CD4-positive, CD25-positive, alpha-beta regulatory T cell (primary cell): ENCODE measurements around the gene RHOD. TPM values are rescaled to one million over a fixed set of nuclear protein-coding genes. Genes with fewer than 3 reads are reported as not detected.

ENCODE experiments used
- ATAC-seq, 2 donors: fragments of 150-1000 bp; cut with Tn5 transposase; one replicate each; pipeline ENCODE4 v1.10.0; 2021; ENCODE audit warnings: low read depth in 2 of 2, moderate number of reproducible peaks in 2 of 2, moderate library complexity in 1 of 2
- DNase-seq, 3 donors: peaks; one replicate each; pipeline versions ENCODE4 v3.0.0 to v3.0.0-alpha.2; 2012 to 2022; ENCODE audit warnings: mixed read lengths in 1 of 3
- H3K27ac ChIP-seq: one replicate; pipeline ENCODE4 v1.7.0; 2013; ENCODE audit warnings: mild to moderate bottlenecking, low read length; ENCODE audit not compliant: insufficient read depth, poor library complexity, severe bottlenecking
- H3K27me3 ChIP-seq: one replicate; pipeline ENCODE4 v1.7.0; 2013; ENCODE audit warnings: low read length; ENCODE audit not compliant: control insufficient read depth, insufficient read depth
- H3K36me3 ChIP-seq: one replicate; pipeline ENCODE4 v1.7.0; 2013; ENCODE audit warnings: mild to moderate bottlenecking, low read length, moderate library complexity; ENCODE audit not compliant: control insufficient read depth, insufficient read depth
- H3K4me1 ChIP-seq: 2 replicates; pipeline ENCODE4 v1.7.0; 2013; ENCODE audit warnings: mild to moderate bottlenecking, low read length; ENCODE audit not compliant: insufficient read depth, control insufficient read depth, poor library complexity, severe bottlenecking
- H3K4me3 ChIP-seq: one replicate; pipeline ENCODE4 v1.7.0; 2013; ENCODE audit warnings: low read depth, mild to moderate bottlenecking, low read length, moderate library complexity
- H3K9me3 ChIP-seq, 2 experiments: 1 replicate in 1 of 2; 2 replicates in 1 of 2; pipeline ENCODE4 v1.7.0; 2013; ENCODE audit warnings: low read length in 2 of 2, mild to moderate bottlenecking in 1 of 2, moderate library complexity in 1 of 2; ENCODE audit not compliant: control insufficient read depth in 2 of 2
- H3K27ac Mint-ChIP-seq, 3 donors: one replicate each; pipeline ENCODE4 v1.8.0; 2020 to 2022; ENCODE audit warnings: mild to moderate bottlenecking in 3 of 3, mixed read lengths in 3 of 3, moderate library complexity in 2 of 3
- H3K27me3 Mint-ChIP-seq: one replicate; pipeline ENCODE4 v1.8.0; 2022; ENCODE audit warnings: mild to moderate bottlenecking, mixed read lengths
- H3K36me3 Mint-ChIP-seq: one replicate; pipeline ENCODE4 v1.8.0; 2020; ENCODE audit warnings: mixed read lengths
- H3K4me1 Mint-ChIP-seq, 4 donors: one replicate each; pipeline ENCODE4 v1.8.0; 2020 to 2022; ENCODE audit warnings: mixed read lengths in 4 of 4, mild to moderate bottlenecking in 1 of 4
- H3K4me3 Mint-ChIP-seq, 4 donors: one replicate each; pipeline ENCODE4 v1.8.0; 2020 to 2022; ENCODE audit warnings: mild to moderate bottlenecking in 4 of 4, mixed read lengths in 4 of 4, moderate library complexity in 3 of 4
- H3K9me3 Mint-ChIP-seq, 7 donors: one replicate each; pipeline ENCODE4 v1.8.0; 2020 to 2022; ENCODE audit warnings: mixed read lengths in 7 of 7, mild to moderate bottlenecking in 3 of 7, moderate library complexity in 2 of 7
- polyA plus RNA-seq, 4 donors: library from polyadenylated mRNA; unstranded; fragments of 300-500 nt; fragmentation: Illumina TruSeq; gene quantifications; one replicate each; pipeline ENCODE4 v1.2.3, GENCODE V29; 2021
- total RNA-seq: library from RNA; stranded (reverse); gene quantifications from one replicate; pipeline ENCODE4 v1.2.3, GENCODE V29; 2022

Gene RHOD
- total and polyA plus RNA-seq, 5 donors from 2014 or later: 0.63 to 0.78 (median 0.72) TPM; not detected in 2

GRCh38 chr11:67111261-67111660 lies 54.6 kb downstream of the RHOD start:
- Mint-ChIP-seq H3K27ac (no peak overlapping the region), H3K4me3 (no peak overlapping the region), H3K9me3 (peaks cover 0 to 1% (median 0%) of the 10 kb centered on the region in 7 donors), H3K27me3 (peaks cover 11% of the 10 kb centered on the region), H3K4me1 (peaks cover 0 to 12% (median under 1%) of the 10 kb centered on the region in 4 donors), H3K36me3 (no peaks in the 10 kb centered on the region)
- ATAC-seq (no peak), DNase-seq (no peak)
- H3K27me3 ChIP-seq: peaks cover 2% of the 10 kb centered on the region
- H3K9me3 ChIP-seq: no peaks in the 10 kb centered on the region
- no peak overlapping the region for H3K4me3 ChIP-seq
- no peaks in the 10 kb centered on the region for H3K36me3 ChIP-seq
- peaks cover 6% of the 10 kb centered on the region for H3K4me1 ChIP-seq
- no peak overlapping the region for H3K27ac ChIP-seq

GRCh38 chr11:67113231-67113721 lies 56.6 kb downstream of the RHOD start:
- DNase-seq (peak in 1 of 3 donors; percentile 40), ATAC-seq (peak; percentile 15 to 21)
- Histone ChIP-seq H3K4me1 (peaks cover 14% of the 10 kb centered on the region), H3K4me3 (no peak overlapping the region), H3K27ac (no peak overlapping the region), H3K9me3 (no peaks in the 10 kb centered on the region), H3K27me3 (peaks cover 2% of the 10 kb centered on the region), H3K36me3 (no peaks in the 10 kb centered on the region)
- Mint-ChIP-seq H3K9me3 (peaks cover 0 to 1% (median 0%) of the 10 kb centered on the region in 7 donors), H3K4me3 (peak overlapping the region in 2 of 4 donors; percentile 71 to 79), H3K36me3 (no peaks in the 10 kb centered on the region), H3K27me3 (peaks cover 22% of the 10 kb centered on the region), H3K27ac (peak overlapping the region in 2 of 3 donors; percentile 32 to 85), H3K4me1 (peaks cover 0 to 22% (median under 1%) of the 10 kb centered on the region in 4 donors)

- Mint-ChIP-seq H3K9me3 (peaks cover 0 to 1% (median 0%) of the 10 kb centered on the region in 7 donors), H3K27me3 (peaks cover 22% of the 10 kb centered on the region), H3K27ac (no peak overlapping the region), H3K4me1 (peaks cover 0 to 22% (median under 1%) of the 10 kb centered on the region in 4 donors), H3K36me3 (no peaks in the 10 kb centered on the region), H3K4me3 (no peak overlapping the region)
- no peak for ATAC-seq
- Histone ChIP-seq H3K27ac (no peak overlapping the region), H3K9me3 (no peaks in the 10 kb centered on the region), H3K27me3 (peaks cover 2% of the 10 kb centered on the region), H3K4me1 (peaks cover 14% of the 10 kb centered on the region), H3K4me3 (no peak overlapping the region), H3K36me3 (no peaks in the 10 kb centered on the region)
- no peak for DNase-seq
Observed at GRCh38 chr11:67114275-67114896, 57.7 kb downstream of the RHOD start.

- H3K4me1 ChIP-seq: peaks cover 28% of the 10 kb centered on the region
- Mint-ChIP-seq H3K4me3 (peak overlapping the region; percentile 87 to 94 (median 91)), H3K27ac (peak overlapping the region in 1 of 3 donors; percentile 81), H3K9me3 (no peaks in the 10 kb centered on the region), H3K4me1 (peaks cover 8 to 34% (median 13%) of the 10 kb centered on the region in 4 donors), H3K36me3 (no peaks in the 10 kb centered on the region), H3K27me3 (peaks cover 15% of the 10 kb centered on the region)
- no peaks in the 10 kb centered on the region for H3K27me3 ChIP-seq
- H3K4me3 ChIP-seq: no peak overlapping the region
- H3K27ac ChIP-seq: no peak overlapping the region
- H3K9me3 ChIP-seq: no peaks in the 10 kb centered on the region
- DNase-seq (no peak), ATAC-seq (no peak)
- H3K36me3 ChIP-seq: no peaks in the 10 kb centered on the region
Observed at GRCh38 chr11:67116758-67117105, 60.1 kb downstream of the RHOD start.

- ATAC-seq (no peak), DNase-seq (no peak)
- Histone ChIP-seq H3K9me3 (no peaks in the 10 kb centered on the region), H3K27me3 (no peaks in the 10 kb centered on the region), H3K4me1 (peaks cover 32% of the 10 kb centered on the region), H3K36me3 (no peaks in the 10 kb centered on the region), H3K27ac (peak overlapping the region; percentile 62), H3K4me3 (no peak overlapping the region)
- Mint-ChIP-seq H3K27me3 (peaks cover 15% of the 10 kb centered on the region), H3K9me3 (no peaks in the 10 kb centered on the region), H3K4me1 (peaks cover 9 to 37% (median 16%) of the 10 kb centered on the region in 4 donors), H3K36me3 (no peaks in the 10 kb centered on the region), H3K27ac (peak overlapping the region; percentile 81 to 97 (median 95)), H3K4me3 (peak overlapping the region; percentile 87 to 94 (median 91))
Observed at GRCh38 chr11:67117176-67117575, 60.5 kb downstream of the RHOD start.

- Histone ChIP-seq H3K27ac (peak overlapping the region; percentile 83), H3K27me3 (no peaks in the 10 kb centered on the region), H3K36me3 (no peaks in the 10 kb centered on the region), H3K4me1 (peaks cover 35% of the 10 kb centered on the region), H3K9me3 (no peaks in the 10 kb centered on the region), H3K4me3 (no peak overlapping the region)
- Mint-ChIP-seq H3K9me3 (no peaks in the 10 kb centered on the region), H3K4me1 (peaks cover 9 to 41% (median 17%) of the 10 kb centered on the region in 4 donors), H3K4me3 (peak overlapping the region; percentile 87 to 94 (median 91)), H3K27me3 (peaks cover 15% of the 10 kb centered on the region), H3K36me3 (no peaks in the 10 kb centered on the region), H3K27ac (peak overlapping the region; percentile 81 to 97 (median 95))
- DNase-seq: peak; percentile 19 to 51 (median 19)
- ATAC-seq: no peak
Observed at GRCh38 chr11:67117672-67118180, 61.1 kb downstream of the RHOD start.

GRCh38 chr11:67118181-67118766 lies 61.6 kb downstream of the RHOD start:
- Mint-ChIP-seq H3K27ac (no peak overlapping the region), H3K9me3 (no peaks in the 10 kb centered on the region), H3K36me3 (peaks cover 2% of the 10 kb centered on the region), H3K4me1 (peaks cover 9 to 42% (median 20%) of the 10 kb centered on the region in 4 donors), H3K27me3 (peaks cover 15% of the 10 kb centered on the region), H3K4me3 (peak overlapping the region; percentile 65 to 97 (median 90))
- H3K4me1 ChIP-seq: peaks cover 35% of the 10 kb centered on the region
- DNase-seq (peak; percentile 45 to 63 (median 62)), ATAC-seq (peak; percentile 10 to 12)
- H3K36me3 ChIP-seq: no peaks in the 10 kb centered on the region
- H3K27ac ChIP-seq: peak overlapping the region; percentile 83
- no peak overlapping the region for H3K4me3 ChIP-seq
- H3K9me3 ChIP-seq: no peaks in the 10 kb centered on the region
- H3K27me3 ChIP-seq: no peaks in the 10 kb centered on the region
